OCI-LY7 (cell line): ENCODE results near the gene PNLIPRP3. TPM values are rescaled to one million over a fixed set of nuclear protein-coding genes. Genes with fewer than 3 reads are reported as not detected.

Experiments used
- BruUV-seq: library from RNA; stranded (reverse); fragments of 400-500 nt; replicated peaks from 2 replicates; lab custom pipeline; 2021; lab: Mats Ljungman, UMichigan
- CTCF ChIA-PET: fragments of 300-600 bp; sonication (Branson Sonifier 250); formaldehyde crosslinking; loops from one replicate; lab custom pipeline; 2022; ENCODE audit warnings: antibody characterized with exemption; ENCODE audit not compliant: unreplicated experiment; lab: Charles Lee
- POLR2A ChIA-PET: fragments of 300-600 bp; sonication (Branson Sonifier 250); formaldehyde crosslinking; loops from one replicate; lab custom pipeline; 2022; ENCODE audit warnings: antibody characterized with exemption; lab: Charles Lee
- DNase-seq: peaks from one replicate; pipeline ENCODE4 v3.0.0-alpha.2; 2015; ENCODE audit warnings: low spot score
- H2AFZ ChIP-seq: fragments of 200-600 bp; sonication (generic), shearing (Covaris generic); 2 replicates; pipeline ENCODE4 v1.6.1; 2014; ENCODE audit warnings: mild to moderate bottlenecking, antibody characterized with exemption, low read length, moderate library complexity
- H3K27ac ChIP-seq: fragments of 200-600 bp; sonication (generic); 2 replicates; pipeline ENCODE4 v1.5.1; 2014; ENCODE audit warnings: mixed run types, low read depth, mild to moderate bottlenecking, moderate library complexity, low read length, inconsistent platforms; ENCODE audit not compliant: poor library complexity, severe bottlenecking
- H3K36me3 ChIP-seq: fragments of 200-600 bp; sonication (generic); 2 replicates; pipeline ENCODE4 v1.6.1; 2014; ENCODE audit warnings: mild to moderate bottlenecking, antibody characterized with exemption, low read length, moderate library complexity, mixed read lengths; ENCODE audit not compliant: insufficient read depth
- H3K4me1 ChIP-seq: fragments of 200-600 bp; sonication (generic); 2 replicates; pipeline ENCODE4 v1.5.1; 2014; ENCODE audit warnings: mild to moderate bottlenecking, low read length; ENCODE audit not compliant: insufficient read depth, poor library complexity, severe bottlenecking
- H3K4me2 ChIP-seq: fragments of 200-600 bp; sonication (generic); 2 replicates; pipeline ENCODE4 v1.6.1; 2014; ENCODE audit warnings: mild to moderate bottlenecking, low read length
- H3K4me3 ChIP-seq: fragments of 200-600 bp; sonication (generic); 2 replicates; pipeline ENCODE4 v1.5.1; 2014; ENCODE audit warnings: mild to moderate bottlenecking, low read depth, low read length; ENCODE audit not compliant: poor library complexity, severe bottlenecking
- H3K79me2 ChIP-seq: fragments of 200-600 bp; sonication (generic); 2 replicates; pipeline ENCODE4 v1.6.1; 2016; ENCODE audit warnings: low read depth, mild to moderate bottlenecking, low read length, moderate library complexity, mixed read lengths; ENCODE audit not compliant: insufficient read depth
- H3K9me2 ChIP-seq: fragments of 200-600 bp; sonication (generic); 2 replicates; pipeline ENCODE4 v1.6.1; 2016; ENCODE audit warnings: mild to moderate bottlenecking, low read length, mixed read lengths; ENCODE audit not compliant: insufficient read depth
- H3K9me3 ChIP-seq: fragments of 200-600 bp; sonication (generic); 2 replicates; pipeline ENCODE4 v1.6.1; 2014; ENCODE audit warnings: mild to moderate bottlenecking, mixed run types, low read length, mixed read lengths
- H4K20me1 ChIP-seq: fragments of 200-600 bp; sonication (generic); 2 replicates; pipeline ENCODE4 v1.6.1; 2014; ENCODE audit warnings: mild to moderate bottlenecking, antibody characterized with exemption, low read length, moderate library complexity, mixed read lengths; ENCODE audit not compliant: insufficient read depth
- CTCF ChIP-seq: fragments of 200-600 bp; sonication (generic); conservative IDR thresholded peaks from 2 replicates; pipeline ENCODE4 v1.5.1; 2014; ENCODE audit warnings: mild to moderate bottlenecking, antibody characterized with exemption, low read length, moderate library complexity, mixed read lengths
- EZH2phosphoT487 ChIP-seq: fragments of 200-600 bp; sonication (generic); IDR thresholded peaks from 2 replicates; pipeline ENCODE4 v1.6.1; 2018; ENCODE audit warnings: low read depth, borderline replicate concordance, mild to moderate bottlenecking, mixed run types, antibody characterized with exemption, low read length, moderate library complexity, mixed read lengths
- intact Hi-C: fragments of 100-400 bp; cut with micrococcal nuclease; formaldehyde crosslinking; loops from one replicate; pipeline ENCODE4 v1.10.0; 2022; ENCODE audit not compliant: unreplicated experiment
- total RNA-seq, 2 experiments: library from RNA; depleted of rRNA in 1 of 2; stranded (reverse); fragments of >200 nt in 1 of 2; shearing (Covaris generic) in 1 of 2; gene quantifications; 2 replicates each; pipeline ENCODE4 v1.2.3, GENCODE V29; 2014 to 2022

The PNLIPRP3 gene
- total RNA-seq, 2 experiments from 2014 or later, result not detected

GRCh38 chr10:116472891-116473290 lies 45.2 kb downstream of the PNLIPRP3 start:
- no peak overlapping the region for H2AFZ ChIP-seq
- no TSS peak for BruUV-seq
- CTCF ChIA-PET, result no interaction called here

GRCh38 chr10:116475866-116476265 lies 48.2 kb downstream of the PNLIPRP3 start:
- BruUV-seq, result no TSS peak
- Histone ChIP-seq H3K9me3 (no peaks in the 10 kb centered on the region), H3K4me3 (no peak overlapping the region), H3K4me2 (no peak overlapping the region), H3K27ac (no peak overlapping the region), H3K9me2 (no peaks in the 10 kb centered on the region), H4K20me1 (no peaks in the 10 kb centered on the region), H3K36me3 (no peaks in the 10 kb centered on the region), H3K4me1 (no peaks in the 10 kb centered on the region), H2AFZ (no peak overlapping the region), H3K79me2 (no peaks in the 10 kb centered on the region)
- TF ChIP-seq EZH2phosphoT487 (no peak), CTCF (no peak)
- intact Hi-C loops, result no loop called here
- no peak for DNase-seq
- CTCF ChIA-PET, result no interaction called here
- POLR2A ChIA-PET, result interaction anchor here (0.6 kb wide), 1 partner anchor 30 kb away, joined by 3 read pairs; no protein-coding TSS in a partner anchor

More at GRCh38 chr10:116472891-116473290, 45.2 kb downstream of the PNLIPRP3 start:
- Histone ChIP-seq H3K4me3 (no peak overlapping the region), H3K9me2 (no peaks in the 10 kb centered on the region), H3K36me3 (no peaks in the 10 kb centered on the region), H3K4me1 (no peaks in the 10 kb centered on the region), H3K9me3 (no peaks in the 10 kb centered on the region), H4K20me1 (no peaks in the 10 kb centered on the region), H3K79me2 (no peaks in the 10 kb centered on the region), H3K4me2 (no peak overlapping the region), H3K27ac (no peak overlapping the region)
- POLR2A ChIA-PET, result no interaction called here
- TF ChIP-seq EZH2phosphoT487 (no peak), CTCF (no peak)
- intact Hi-C loops, result no loop called here
- DNase-seq, result no peak

- H3K79me2 ChIP-seq, result no peaks in the 10 kb centered on the region
- H3K4me1 ChIP-seq, result no peaks in the 10 kb centered on the region
- no peak overlapping the region for H3K27ac ChIP-seq
- ChIA-PET POLR2A (interaction anchor here (0.6 kb wide), 1 partner anchor 31 kb away, joined by 3 read pairs; no protein-coding TSS in a partner anchor), CTCF (no interaction called here)
- no peak overlapping the region for H3K4me2 ChIP-seq
- intact Hi-C loops, result no loop called here
- BruUV-seq, result no TSS peak
- no peaks in the 10 kb centered on the region for H3K9me2 ChIP-seq
- DNase-seq, result no peak
- no peaks in the 10 kb centered on the region for H3K36me3 ChIP-seq
- no peak overlapping the region for H3K4me3 ChIP-seq
- H4K20me1 ChIP-seq, result no peaks in the 10 kb centered on the region
- H2AFZ ChIP-seq, result no peak overlapping the region
- H3K9me3 ChIP-seq, result no peaks in the 10 kb centered on the region
- no peak for TF ChIP-seq CTCF
- TF ChIP-seq EZH2phosphoT487, result no peak
Observed at GRCh38 chr10:116476461-116476860, 48.8 kb downstream of the PNLIPRP3 start.
